ENCODE results near the gene SLC25A34.

Gene SLC25A34

GRCh38 chr1:15777909-15778707 is 42.0 kb downstream of the SLC25A34 start:
- DNase-seq: no peak

- no peak for DNase-seq
Measured at GRCh38 chr1:15785683-15786082, 49.6 kb downstream of the SLC25A34 start.

GRCh38 chr1:15786581-15786980 is 50.5 kb downstream of the SLC25A34 start:
- DNase-seq: no peak

GRCh38 chr1:15788624-15789301 is 52.7 kb downstream of the SLC25A34 start:
- DNase-seq: no peak

Measured in NCI-H187 (cell line).